ENCODE measurements around the gene CDK9. TPM values are rescaled to one million over a fixed set of nuclear protein-coding genes. Genes with fewer than 3 reads are reported as not detected.
A peak's percentile ranks its signal among the peaks of the same experiment; 100 is the strongest.

The CDK9 gene
- total RNA-seq, 2 donors from 2014 or later = 64.0 to 77.7 TPM

GRCh38 chr9:127816728-127817127, 30.9 kb downstream of the CDK9 start:
- no peak overlapping the region for H3K4me3 ChIP-seq
- H3K9me3 ChIP-seq = no peaks in the 10 kb centered on the region
- H3K4me1 ChIP-seq = no peaks in the 10 kb centered on the region
- DNase-seq = no peak
- no peak for TF ChIP-seq CTCF (IDR thresholded peaks at IDR 0.05)
- no peak overlapping the region for H3K9ac ChIP-seq (ENCODE audit: low read depth in 2 of 2, low read length in 2 of 2)
- H3K27me3 ChIP-seq = no peaks in the 10 kb centered on the region
- H3K27ac ChIP-seq = no peak overlapping the region
- intact Hi-C loops (cut with DNase I) = no loop called here
- no peaks in the 10 kb centered on the region for H3K36me3 ChIP-seq

- DNase-seq = no peak
- H3K36me3 ChIP-seq = no peaks in the 10 kb centered on the region
- no peak overlapping the region for H3K9ac ChIP-seq (ENCODE audit: low read depth in 2 of 2, low read length in 2 of 2)
- H3K27me3 ChIP-seq = no peaks in the 10 kb centered on the region
- TF ChIP-seq CTCF (IDR thresholded peaks at IDR 0.05) = no peak
- H3K4me1 ChIP-seq = no peaks in the 10 kb centered on the region
- H3K4me3 ChIP-seq = no peak overlapping the region
- no peak overlapping the region for H3K27ac ChIP-seq
- H3K9me3 ChIP-seq = no peaks in the 10 kb centered on the region
- intact Hi-C loops (cut with DNase I) = no loop called here
Measured at GRCh38 chr9:127817881-127818434, 32.1 kb downstream of the CDK9 start.

- Histone ChIP-seq H3K4me3 (no peak overlapping the region), H3K4me1 (no peaks in the 10 kb centered on the region), H3K36me3 (no peaks in the 10 kb centered on the region), H3K9ac (ENCODE audit: low read depth in 2 of 2, low read length in 2 of 2) (no peak overlapping the region), H3K27me3 (no peaks in the 10 kb centered on the region), H3K27ac (no peak overlapping the region), H3K9me3 (no peaks in the 10 kb centered on the region)
- DNase-seq = no peak
- TF ChIP-seq CTCF (IDR thresholded peaks at IDR 0.05) = no peak
- intact Hi-C loops (cut with DNase I) = no loop called here
Measured at GRCh38 chr9:127818574-127818973, 32.7 kb downstream of the CDK9 start.

- no peaks in the 10 kb centered on the region for H3K36me3 ChIP-seq
- H3K27ac ChIP-seq = no peak overlapping the region
- no peak for DNase-seq
- no peak overlapping the region for H3K4me3 ChIP-seq
- intact Hi-C loops (cut with DNase I) = no loop called here
- no peak overlapping the region for H3K9ac ChIP-seq (ENCODE audit: low read depth in 2 of 2, low read length in 2 of 2)
- H3K9me3 ChIP-seq = no peaks in the 10 kb centered on the region
- TF ChIP-seq CTCF (IDR thresholded peaks at IDR 0.05) = no peak
- no peaks in the 10 kb centered on the region for H3K27me3 ChIP-seq
- no peaks in the 10 kb centered on the region for H3K4me1 ChIP-seq
Measured at GRCh38 chr9:127822108-127822507, 36.3 kb downstream of the CDK9 start.

GRCh38 chr9:127825319-127826051, 39.7 kb downstream of the CDK9 start:
- H3K9ac ChIP-seq (ENCODE audit: low read depth in 2 of 2, low read length in 2 of 2) = no peak overlapping the region
- peak; percentile 61 for DNase-seq
- no peaks in the 10 kb centered on the region for H3K9me3 ChIP-seq
- intact Hi-C loops (cut with DNase I) = no loop called here
- no peak overlapping the region for H3K4me3 ChIP-seq
- H3K36me3 ChIP-seq = no peaks in the 10 kb centered on the region
- no peaks in the 10 kb centered on the region for H3K27me3 ChIP-seq
- no peaks in the 10 kb centered on the region for H3K4me1 ChIP-seq
- TF ChIP-seq CTCF (IDR thresholded peaks at IDR 0.05) = peak; percentile 27
- no peak overlapping the region for H3K27ac ChIP-seq
